CD4-positive, alpha-beta T cell treated with Interleukin-21 for 1 hour (primary cell): ENCODE data around the gene CORO2A.

Experiments used
- DNase-seq: peaks from one replicate; pipeline ENCODE4 v3.0.0-alpha.2; 2020

CORO2A gene

GRCh38 chr9:98192503-98193335 is at the start of gene CORO2A:
CORO2A (minus strand) TSS chr9:98192637; CDS start chr9:98157660, 34,977 bp downstream.
- DNase-seq, result peak; percentile 83

- DNase-seq, result no peak
These were observed 49.2 kb upstream of the CORO2A start for GRCh38 chr9:98241357-98242300.

GRCh38 chr9:98240475-98240874 is 48.0 kb upstream of the CORO2A start:
- no peak for DNase-seq

- DNase-seq, result no peak
These were observed 44.6 kb upstream of the CORO2A start for GRCh38 chr9:98236901-98237487.

GRCh38 chr9:98235126-98235525 is 42.7 kb upstream of the CORO2A start:
- DNase-seq, result no peak

- no peak for DNase-seq
These were observed 41.9 kb upstream of the CORO2A start for GRCh38 chr9:98234245-98234825.

- DNase-seq, result no peak
These were observed 40.5 kb upstream of the CORO2A start for GRCh38 chr9:98232926-98233325.

- no peak for DNase-seq
These were observed 39.5 kb upstream of the CORO2A start for GRCh38 chr9:98231770-98232478.

GRCh38 chr9:98230789-98231188 is 38.4 kb upstream of the CORO2A start:
- DNase-seq, result no peak

- DNase-seq, result no peak
These were observed 37.9 kb upstream of the CORO2A start for GRCh38 chr9:98230304-98230703.

GRCh38 chr9:98229620-98230019 is 37.2 kb upstream of the CORO2A start:
- DNase-seq, result no peak

GRCh38 chr9:98229090-98229395 is 36.6 kb upstream of the CORO2A start:
- no peak for DNase-seq

- DNase-seq, result no peak
These were observed 36.1 kb upstream of the CORO2A start for GRCh38 chr9:98228392-98229089.

- DNase-seq, result no peak
These were observed 35.4 kb upstream of the CORO2A start for GRCh38 chr9:98227883-98228282.

GRCh38 chr9:98226957-98227356 is 34.5 kb upstream of the CORO2A start:
- no peak for DNase-seq

GRCh38 chr9:98226516-98226915 is 34.1 kb upstream of the CORO2A start:
- DNase-seq, result no peak

GRCh38 chr9:98225015-98225442 is 32.6 kb upstream of the CORO2A start:
- no peak for DNase-seq

GRCh38 chr9:98222885-98223691 is 30.7 kb upstream of the CORO2A start:
- DNase-seq, result no peak

GRCh38 chr9:98220911-98221310 is 28.5 kb upstream of the CORO2A start:
- DNase-seq, result no peak

- no peak for DNase-seq
These were observed 27.4 kb upstream of the CORO2A start for GRCh38 chr9:98219794-98220370.

- DNase-seq, result no peak
These were observed 26.9 kb upstream of the CORO2A start for GRCh38 chr9:98219364-98219716.
